OCI-LY3 (cell line): Measurements from ENCODE around the gene CNTN5.

Source experiments
- EZH2phosphoT487 ChIP-seq: fragments of 200-600 bp; shearing (Covaris generic); IDR thresholded peaks from 2 replicates; pipeline ENCODE4 v1.6.1; 2018; ENCODE audit warnings: antibody characterized with exemption, mixed run types, low read depth
- TF ChIP-seq, protein P1 (sequence below): fragments of 200-600, 300-600 bp; sonication (generic); IDR thresholded peaks from 2 replicates; pipeline ENCODE4 v1.5.1; 2014; ENCODE audit warnings: antibody characterized with exemption, low read length, low read depth

DNA sequence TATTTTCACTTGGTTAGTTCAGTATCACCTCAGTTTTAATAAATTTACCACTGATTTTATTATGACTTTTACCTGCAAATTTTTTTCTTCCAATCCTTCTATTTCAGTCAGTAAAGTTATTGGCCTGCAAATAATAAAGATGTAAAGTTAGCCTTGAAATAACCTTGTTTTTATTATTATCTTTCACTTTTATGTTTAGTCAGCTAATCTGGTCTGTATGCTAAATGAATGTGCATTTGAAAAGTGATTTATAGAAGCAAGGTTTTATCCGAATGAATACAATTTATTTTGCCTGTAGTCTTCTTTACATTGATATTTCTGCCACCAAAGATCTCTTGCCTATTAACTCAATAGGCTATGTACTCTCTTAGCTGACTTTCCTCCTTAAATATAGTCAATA, 425.7 kb downstream of the CNTN5 start:
- TF ChIP-seq, protein P1, sequence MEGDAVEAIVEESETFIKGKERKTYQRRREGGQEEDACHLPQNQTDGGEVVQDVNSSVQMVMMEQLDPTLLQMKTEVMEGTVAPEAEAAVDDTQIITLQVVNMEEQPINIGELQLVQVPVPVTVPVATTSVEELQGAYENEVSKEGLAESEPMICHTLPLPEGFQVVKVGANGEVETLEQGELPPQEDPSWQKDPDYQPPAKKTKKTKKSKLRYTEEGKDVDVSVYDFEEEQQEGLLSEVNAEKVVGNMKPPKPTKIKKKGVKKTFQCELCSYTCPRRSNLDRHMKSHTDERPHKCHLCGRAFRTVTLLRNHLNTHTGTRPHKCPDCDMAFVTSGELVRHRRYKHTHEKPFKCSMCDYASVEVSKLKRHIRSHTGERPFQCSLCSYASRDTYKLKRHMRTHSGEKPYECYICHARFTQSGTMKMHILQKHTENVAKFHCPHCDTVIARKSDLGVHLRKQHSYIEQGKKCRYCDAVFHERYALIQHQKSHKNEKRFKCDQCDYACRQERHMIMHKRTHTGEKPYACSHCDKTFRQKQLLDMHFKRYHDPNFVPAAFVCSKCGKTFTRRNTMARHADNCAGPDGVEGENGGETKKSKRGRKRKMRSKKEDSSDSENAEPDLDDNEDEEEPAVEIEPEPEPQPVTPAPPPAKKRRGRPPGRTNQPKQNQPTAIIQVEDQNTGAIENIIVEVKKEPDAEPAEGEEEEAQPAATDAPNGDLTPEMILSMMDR: no peak
- no peak for TF ChIP-seq EZH2phosphoT487
